Vagina (tissue), 2 donors: ENCODE data around the gene LDB2. TPM values are rescaled to one million over a fixed set of nuclear protein-coding genes. Genes with fewer than 3 reads are reported as not detected.

Experiments
- DNase-seq, 2 donors: peaks; one replicate each; pipeline ENCODE4 v3.0.0-alpha.2; 2017; ENCODE audit errors: extremely low spot score in 2 of 2
- H3K27ac ChIP-seq: fragments of 200-600 bp; sonication (generic); one replicate; pipeline ENCODE4 v1.5.1; 2019
- H3K27me3 ChIP-seq: fragments of 200-600 bp; sonication (generic); one replicate; pipeline ENCODE4 v1.5.1; 2019
- H3K36me3 ChIP-seq, 2 donors: fragments of 200-600 bp; sonication (generic); one replicate each; pipeline ENCODE4 v1.5.1; 2017 to 2019
- H3K4me1 ChIP-seq: fragments of 200-600 bp; sonication (generic); one replicate; pipeline ENCODE4 v1.5.1; 2019
- H3K4me3 ChIP-seq, 2 donors: fragments of 200-600 bp; sonication (generic); 1 replicate in 1 of 2; 2 replicates in 1 of 2; pipeline ENCODE4 v1.5.1; 2016 to 2019
- H3K9me3 ChIP-seq: fragments of 200-600 bp; sonication (generic); one replicate; pipeline ENCODE4 v1.5.1; 2019
- CTCF ChIP-seq, 3 experiments: fragments of 450-650 bp in 2 of 3; fragments of 200-600 bp in 1 of 3; sonication (generic) in 1 of 3; IDR thresholded peaks; one replicate each; pipeline ENCODE4 v1.5.1; 2017 to 2019; ENCODE audit warnings: antibody characterized with exemption in 3 of 3, mild to moderate bottlenecking in 2 of 3, moderate library complexity in 2 of 3
- POLR2A ChIP-seq, 2 donors: fragments of 450-650 bp; IDR thresholded peaks; one replicate each; pipeline ENCODE4 v1.6.1; 2017; ENCODE audit warnings: antibody characterized with exemption in 2 of 2, mild to moderate bottlenecking in 2 of 2, moderate library complexity in 2 of 2
- POLR2AphosphoS5 ChIP-seq, 2 donors: sonication (generic); formaldehyde crosslinking; IDR thresholded peaks; one replicate each; pipeline ENCODE4 v1.9.0; 2017; ENCODE audit warnings: antibody characterized with exemption in 2 of 2, mild to moderate bottlenecking in 2 of 2, low read depth in 1 of 2; ENCODE audit not compliant: insufficient read depth in 1 of 2
- intact Hi-C: fragments of 100-400 bp; cut with DNase I; formaldehyde crosslinking; loops from one replicate; pipeline ENCODE4 v1.15.1; 2023
- total RNA-seq: library from RNA; depleted of rRNA; stranded (reverse); fragments of >200 nt; gene quantifications from one replicate; pipeline ENCODE4 v1.2.3, GENCODE V29; 2016

Gene LDB2
- total RNA-seq, 1 donor from 2014 or later: 70.0 TPM

- intact Hi-C loops: no loop called here
Measured at GRCh38 chr4:16715482-16715881, 183.0 kb downstream of the LDB2 start.

GRCh38 chr4:16714191-16714590 lies 184.3 kb downstream of the LDB2 start:
- H3K9me3 ChIP-seq: no peaks in the 10 kb centered on the region
- H3K36me3 ChIP-seq: no peaks in the 10 kb centered on the region
- no peaks in the 10 kb centered on the region for H3K4me1 ChIP-seq
- H3K27ac ChIP-seq: no peak overlapping the region
- H3K4me3 ChIP-seq: no peak overlapping the region
- H3K27me3 ChIP-seq: no peaks in the 10 kb centered on the region
- intact Hi-C loops: no loop called here
- no peak for DNase-seq
- TF ChIP-seq CTCF (IDR thresholded peaks at IDR 0.05): no peak
- no peak for TF ChIP-seq POLR2A (IDR thresholded peaks at IDR 0.05)

More at GRCh38 chr4:16715482-16715881, 183.0 kb downstream of the LDB2 start:
- no peaks in the 10 kb centered on the region for H3K9me3 ChIP-seq
- no peaks in the 10 kb centered on the region for H3K4me1 ChIP-seq
- no peak overlapping the region for H3K27ac ChIP-seq
- DNase-seq: no peak
- no peaks in the 10 kb centered on the region for H3K36me3 ChIP-seq
- H3K27me3 ChIP-seq: no peaks in the 10 kb centered on the region
- H3K4me3 ChIP-seq: no peak overlapping the region
- TF ChIP-seq CTCF (IDR thresholded peaks at IDR 0.05) (no peak), POLR2A (IDR thresholded peaks at IDR 0.05) (no peak), POLR2AphosphoS5 (IDR thresholded peaks at IDR 0.05; ENCODE audit: insufficient read depth in 1 of 2, low read depth in 1 of 2) (no peak)

- TF ChIP-seq CTCF (IDR thresholded peaks at IDR 0.05): no peak
- no peak for TF ChIP-seq POLR2A (IDR thresholded peaks at IDR 0.05)
- TF ChIP-seq POLR2AphosphoS5 (IDR thresholded peaks at IDR 0.05; ENCODE audit: insufficient read depth in 1 of 2, low read depth in 1 of 2): no peak
- no peaks in the 10 kb centered on the region for H3K27me3 ChIP-seq
- no peak for DNase-seq
- intact Hi-C loops: no loop called here
- no peaks in the 10 kb centered on the region for H3K36me3 ChIP-seq
- H3K4me3 ChIP-seq: no peak overlapping the region
- no peaks in the 10 kb centered on the region for H3K9me3 ChIP-seq
- no peak overlapping the region for H3K27ac ChIP-seq
- H3K4me1 ChIP-seq: no peaks in the 10 kb centered on the region
Measured at GRCh38 chr4:16713696-16714095, 184.7 kb downstream of the LDB2 start.

GRCh38 chr4:16713271-16713670 lies 185.2 kb downstream of the LDB2 start:
- Histone ChIP-seq H3K4me3 (no peak overlapping the region), H3K27me3 (no peaks in the 10 kb centered on the region), H3K27ac (no peak overlapping the region), H3K9me3 (no peaks in the 10 kb centered on the region), H3K4me1 (no peaks in the 10 kb centered on the region), H3K36me3 (no peaks in the 10 kb centered on the region)
- intact Hi-C loops: no loop called here
- TF ChIP-seq CTCF (IDR thresholded peaks at IDR 0.05) (no peak), POLR2A (IDR thresholded peaks at IDR 0.05) (no peak), POLR2AphosphoS5 (IDR thresholded peaks at IDR 0.05; ENCODE audit: insufficient read depth in 1 of 2, low read depth in 1 of 2) (no peak)
- DNase-seq: no peak

GRCh38 chr4:16710198-16710597 lies 188.2 kb downstream of the LDB2 start:
- Histone ChIP-seq H3K36me3 (no peaks in the 10 kb centered on the region), H3K27ac (no peak overlapping the region), H3K4me3 (no peak overlapping the region), H3K27me3 (no peaks in the 10 kb centered on the region), H3K4me1 (no peaks in the 10 kb centered on the region), H3K9me3 (no peaks in the 10 kb centered on the region)
- DNase-seq: no peak
- no peak for TF ChIP-seq POLR2AphosphoS5 (IDR thresholded peaks at IDR 0.05; ENCODE audit: insufficient read depth in 1 of 2, low read depth in 1 of 2)
- TF ChIP-seq CTCF (IDR thresholded peaks at IDR 0.05): no peak
- no peak for TF ChIP-seq POLR2A (IDR thresholded peaks at IDR 0.05)
- intact Hi-C loops: no loop called here
